Activated gamma-delta T cell treated with Interleukin-2 at 50 U/mL for 16 hours (primary cell): ENCODE data around the gene LHX8.
"Not testable (repeated sequence)": the region's sequence is repeated elsewhere in the genome, so short reads cannot be mapped to it uniquely, and the experiment has no call there.

Experiments
- DNase-seq: peaks from one replicate; pipeline ENCODE4 v3.0.0-alpha.2; 2020

The LHX8 gene

GRCh38 chr1:75133750-75134646 lies at the start of gene LHX8:
LHX8 (plus strand) TSS chr1:75134388; CDS start chr1:75136615, 2,227 bp downstream.
- no peak for DNase-seq

- no peak for DNase-seq
Measured at GRCh38 chr1:75085931-75086330, 48.3 kb upstream of the LHX8 start.

DNA sequence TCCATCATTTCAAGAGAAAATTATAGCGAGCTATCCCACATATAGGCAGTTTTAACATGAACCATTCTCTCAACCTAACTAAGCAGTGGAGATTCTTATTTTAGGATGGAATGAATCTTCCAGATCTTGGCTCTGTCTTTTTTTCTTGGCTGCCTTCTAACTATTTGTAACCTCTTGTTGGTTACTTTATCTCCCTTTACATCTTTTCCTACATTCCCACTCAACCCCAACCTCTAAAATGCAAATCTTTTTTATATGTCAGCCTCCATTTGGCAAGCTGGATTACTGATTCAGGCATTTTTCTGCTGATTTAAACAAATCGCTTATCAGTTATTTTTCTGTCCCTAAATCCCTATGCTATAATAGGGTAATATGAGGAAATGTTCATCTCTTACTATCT lies 46.9 kb upstream of the LHX8 start:
- no peak for DNase-seq

- DNase-seq = no peak
Measured at GRCh38 chr1:75092141-75092540, 42.0 kb upstream of the LHX8 start.

GRCh38 chr1:75097654-75098053 lies 36.5 kb upstream of the LHX8 start:
- DNase-seq = no peak

GRCh38 chr1:75099581-75099980 lies 34.6 kb upstream of the LHX8 start:
- no peak for DNase-seq

DNA sequence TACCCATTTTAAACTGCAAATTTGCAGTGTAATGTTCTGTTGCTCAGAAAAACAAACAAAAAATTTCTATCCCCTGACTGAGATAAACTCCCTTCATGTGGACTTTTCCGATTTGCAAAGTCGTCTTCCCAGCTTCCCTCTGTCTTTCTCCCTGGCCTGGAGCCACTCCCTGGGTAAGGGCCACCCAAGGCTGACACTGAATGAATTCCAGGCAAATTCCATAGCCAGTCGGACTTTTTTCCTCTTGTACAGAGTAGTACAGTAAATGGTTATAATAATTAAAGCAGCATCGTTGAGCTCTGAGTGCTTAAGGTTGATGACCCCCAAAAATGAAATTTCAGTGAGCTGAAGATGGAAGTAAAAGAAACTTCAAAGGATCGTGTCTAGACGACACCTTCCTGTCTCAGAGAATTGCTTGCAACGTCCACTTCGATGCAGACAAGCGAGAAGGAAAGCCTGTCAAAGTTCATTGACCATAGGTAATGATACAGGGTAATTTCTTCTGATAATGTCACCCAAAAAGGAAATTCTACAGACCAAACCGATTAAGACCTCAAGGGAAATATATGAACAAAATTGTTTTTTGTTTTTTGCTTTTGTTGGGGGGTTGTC lies 33.6 kb upstream of the LHX8 start:
- DNase-seq = no peak

- DNase-seq = not testable (repeated sequence)
Measured at GRCh38 chr1:75112362-75112951, 21.7 kb upstream of the LHX8 start.

GRCh38 chr1:75115654-75116053 lies 18.5 kb upstream of the LHX8 start:
- DNase-seq = no peak

GRCh38 chr1:75123756-75124155 lies 10.4 kb upstream of the LHX8 start:
- no peak for DNase-seq

- DNase-seq = no peak
Measured at GRCh38 chr1:75124510-75124909, 9.7 kb upstream of the LHX8 start.

DNA sequence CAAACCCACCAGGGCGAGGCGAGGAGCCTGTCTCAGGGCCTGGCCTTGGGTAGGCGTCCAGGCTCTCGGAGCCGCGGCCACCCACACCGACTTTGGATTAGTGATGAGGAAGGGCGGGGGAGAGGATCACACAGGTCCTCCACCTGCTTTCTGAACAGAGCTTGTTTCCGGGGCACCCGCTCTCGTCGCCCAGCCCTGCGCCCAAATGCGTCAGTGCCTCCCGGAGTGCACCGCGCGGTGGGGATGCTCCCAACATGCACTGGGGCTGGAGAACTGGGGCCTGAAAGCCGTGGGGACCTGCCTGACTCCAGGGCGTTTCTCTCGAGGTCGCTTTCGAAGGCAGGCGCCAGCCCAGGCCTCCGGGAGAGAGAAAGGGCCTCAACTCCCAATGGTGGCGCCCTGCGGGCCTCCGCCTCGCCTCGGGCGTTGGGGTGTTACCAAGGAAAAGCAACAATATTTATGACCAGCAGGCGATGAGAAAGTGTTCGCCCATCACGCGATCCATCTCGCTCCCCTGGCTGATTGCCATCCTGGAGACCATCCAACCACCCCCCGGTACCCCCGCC lies 8.9 kb upstream of the LHX8 start:
- DNase-seq = no peak

- DNase-seq = no peak
Measured at GRCh38 chr1:75126611-75127101, 7.5 kb upstream of the LHX8 start.

DNA sequence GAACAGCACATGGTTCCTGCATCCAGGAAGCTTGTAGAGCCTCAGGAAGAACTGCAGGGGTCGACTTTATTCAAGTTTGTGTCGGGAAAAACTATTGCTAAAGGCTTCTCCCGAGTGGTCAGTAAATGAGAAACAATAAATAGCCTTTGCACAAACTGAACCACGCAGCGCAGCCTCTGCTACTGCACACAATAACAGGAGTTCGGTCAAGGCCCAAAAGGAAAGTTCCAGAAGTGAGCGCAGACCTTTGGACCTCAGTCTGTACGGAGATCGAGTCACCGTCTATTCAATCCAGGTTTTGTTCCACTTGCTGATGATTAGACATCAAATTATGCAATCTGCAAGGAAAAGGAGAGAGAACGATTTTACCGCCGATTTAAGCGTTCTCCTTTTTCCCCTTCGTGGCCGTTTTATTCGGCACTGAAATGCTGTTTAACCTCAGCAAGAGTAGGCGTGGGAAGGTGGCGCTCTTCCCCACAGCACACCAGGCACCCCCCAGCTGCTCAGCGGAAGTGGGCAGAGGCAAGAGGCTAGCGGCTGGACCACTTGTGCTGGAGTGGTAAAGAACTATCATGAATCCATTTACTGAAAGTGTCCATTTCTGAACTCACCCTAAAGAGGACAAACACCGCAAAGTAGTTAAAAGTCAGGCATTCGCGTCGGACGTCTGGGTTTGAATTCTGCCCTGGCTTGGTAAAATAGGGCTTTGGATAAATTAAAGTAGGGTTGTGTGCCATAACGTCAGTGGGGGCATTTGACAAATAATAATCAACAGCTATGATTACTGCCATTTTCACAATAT lies 6.1 kb upstream of the LHX8 start:
- no peak for DNase-seq

- DNase-seq = no peak
Measured at GRCh38 chr1:75129660-75129982, 4.6 kb upstream of the LHX8 start.

DNA sequence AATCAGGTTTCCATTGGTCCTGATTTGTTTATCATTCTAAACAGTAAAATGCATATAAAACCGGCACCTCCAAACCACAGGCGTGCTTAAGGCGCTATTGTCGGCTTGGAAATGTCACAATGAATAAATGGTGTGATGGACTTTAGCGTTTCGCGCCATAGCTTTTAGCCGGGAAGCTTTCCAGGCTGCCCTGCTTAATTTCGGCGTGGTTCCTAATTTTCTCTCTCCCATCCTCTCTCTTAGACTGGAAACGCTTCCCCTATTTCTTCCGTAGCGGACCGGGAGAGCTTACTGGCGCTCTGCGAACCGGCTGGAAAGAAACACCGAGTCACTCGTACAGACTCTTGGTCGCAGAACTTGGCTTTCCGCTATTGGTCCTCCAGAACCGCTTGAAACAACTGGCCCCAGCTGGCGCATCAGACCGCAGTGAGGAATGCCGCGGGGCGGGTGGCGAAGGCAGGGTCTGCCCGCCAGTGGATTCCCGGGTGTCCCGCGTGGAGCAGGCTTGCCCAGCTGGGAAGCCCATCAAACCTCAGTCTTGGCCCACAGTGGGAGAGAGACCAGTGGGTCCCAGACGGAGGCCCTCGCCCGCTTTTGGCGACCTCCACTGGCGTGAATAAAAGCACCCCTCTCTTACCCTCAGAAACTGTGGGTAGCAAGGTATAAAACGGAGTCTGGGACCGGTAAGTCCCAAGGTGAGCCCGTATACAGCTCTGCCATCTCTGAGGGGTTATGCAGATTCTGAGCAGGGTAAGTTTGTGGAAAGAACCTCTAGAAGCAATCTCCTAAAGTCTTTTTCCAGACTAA lies 4.0 kb upstream of the LHX8 start:
- no peak for DNase-seq

DNA sequence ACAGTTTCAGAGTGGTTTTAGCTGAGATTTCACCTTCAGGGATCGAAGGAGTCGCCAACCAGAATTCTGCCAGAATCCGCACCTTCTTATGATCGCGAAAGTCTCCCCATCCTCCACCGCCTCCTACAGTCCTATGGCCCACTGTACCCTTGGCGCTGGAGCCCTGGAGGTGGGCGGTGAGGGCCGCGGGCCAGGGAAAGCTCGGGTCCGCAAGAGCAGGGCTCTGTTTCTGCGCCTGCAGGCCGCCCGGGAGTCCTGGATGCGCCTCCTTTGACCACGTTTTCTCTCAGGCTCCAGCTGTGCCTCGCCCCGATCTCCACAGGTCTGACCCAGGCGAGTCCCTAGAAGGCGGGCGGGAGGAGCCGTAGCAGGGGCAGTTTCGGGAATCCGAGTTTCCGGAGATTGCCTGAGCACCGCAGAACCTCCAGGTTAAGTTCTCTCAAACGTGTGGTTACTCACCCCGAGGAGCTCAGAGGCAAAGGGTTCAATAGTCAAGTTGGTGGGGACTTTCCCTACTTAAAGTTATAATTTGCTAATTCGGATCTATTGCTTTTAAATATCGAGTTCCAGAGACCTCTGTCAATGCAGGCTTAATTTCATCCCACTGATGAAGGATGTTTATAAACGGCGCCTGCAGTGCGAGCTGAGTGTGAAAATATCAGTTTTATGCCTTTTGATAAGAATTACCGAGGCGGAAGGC lies 3.2 kb upstream of the LHX8 start:
- DNase-seq = no peak

DNA sequence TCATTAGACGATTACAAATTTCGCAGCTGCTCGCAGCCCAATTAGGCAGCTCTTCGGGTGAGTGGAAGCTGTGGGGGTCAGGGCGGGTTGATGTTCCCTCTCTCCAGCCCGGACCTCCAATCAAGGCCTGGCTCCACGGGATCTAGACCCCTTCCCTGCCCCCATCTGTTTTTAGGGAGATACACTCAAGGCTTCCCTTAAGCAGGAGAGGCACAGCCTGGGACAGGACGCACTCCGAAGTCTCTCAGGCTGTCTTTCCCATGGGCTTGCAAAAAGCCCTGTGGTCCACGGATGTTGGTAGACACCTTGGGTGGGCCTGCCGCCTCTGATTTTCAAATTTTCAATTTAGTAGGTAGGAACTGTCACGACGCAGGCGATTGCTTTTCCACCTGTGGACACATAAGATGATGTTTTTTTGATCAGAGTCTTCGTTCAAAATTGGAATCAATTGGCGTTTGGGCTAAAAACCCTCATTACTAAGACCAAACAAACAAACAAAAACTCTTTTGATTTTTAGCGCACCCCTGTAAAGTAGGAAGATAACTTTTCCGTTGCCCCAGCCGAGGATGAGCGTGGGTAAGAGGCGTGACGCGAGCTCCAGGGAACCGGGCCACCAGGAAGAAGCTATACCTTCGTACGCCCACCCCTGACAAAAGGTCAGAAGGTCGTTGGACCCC lies 2.5 kb upstream of the LHX8 start:
- no peak for DNase-seq

GRCh38 chr1:75132242-75132811 lies 1.9 kb upstream of the LHX8 start:
- DNase-seq = no peak
